ENCODE results near the gene F12.
A peak's percentile ranks its signal among the peaks of the same experiment; 100 is the strongest.

Gene F12

DNA sequence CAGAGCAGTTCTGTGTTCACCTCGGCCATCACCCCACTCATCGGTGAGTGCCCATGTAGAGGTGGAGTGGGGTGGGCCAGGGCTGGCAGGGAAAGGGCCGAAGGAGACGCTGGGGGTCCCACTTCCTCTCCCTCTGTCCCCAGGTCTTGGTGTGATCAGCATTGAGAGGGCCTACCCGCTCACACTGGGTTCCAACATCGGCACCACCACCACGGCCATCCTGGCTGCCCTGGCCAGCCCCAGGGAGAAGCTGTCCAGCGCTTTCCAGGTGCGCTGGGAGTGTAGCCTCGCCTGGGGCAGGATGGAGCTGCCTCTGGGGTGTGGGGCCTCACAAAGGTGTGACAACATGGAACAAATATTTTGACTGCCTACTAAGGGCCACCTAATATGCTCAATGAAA, 12.6 kb downstream of the F12 start:
- DNase-seq, result no peak
- in situ Hi-C loops (cut with MboI; ENCODE audit: low pct_unique_long_range_greater_than_20kb, low sequenced_read_pairs), result no loop called here

DNA sequence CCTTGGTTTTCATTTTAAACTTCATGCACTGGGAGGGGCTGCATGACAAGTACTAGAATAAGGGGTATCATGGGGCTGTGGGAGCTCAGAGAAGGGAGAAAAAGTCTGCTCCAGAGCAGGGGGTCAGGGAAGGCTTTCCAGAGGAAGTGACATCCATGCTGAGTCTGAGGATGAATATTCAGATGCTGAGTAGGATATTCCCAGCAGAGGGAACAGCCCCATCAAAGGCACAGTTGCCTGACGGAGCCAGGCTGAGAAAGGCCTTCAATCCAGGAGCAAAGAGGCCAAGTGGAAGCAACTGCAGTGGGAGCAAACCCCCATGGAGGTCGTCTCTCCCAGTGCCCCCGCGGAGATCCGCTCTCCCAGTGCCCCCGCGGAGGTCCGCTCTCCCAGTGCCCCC, 13.3 kb downstream of the F12 start:
- DNase-seq, result no peak
- in situ Hi-C loops (cut with MboI; ENCODE audit: low pct_unique_long_range_greater_than_20kb, low sequenced_read_pairs), result no loop called here

DNA sequence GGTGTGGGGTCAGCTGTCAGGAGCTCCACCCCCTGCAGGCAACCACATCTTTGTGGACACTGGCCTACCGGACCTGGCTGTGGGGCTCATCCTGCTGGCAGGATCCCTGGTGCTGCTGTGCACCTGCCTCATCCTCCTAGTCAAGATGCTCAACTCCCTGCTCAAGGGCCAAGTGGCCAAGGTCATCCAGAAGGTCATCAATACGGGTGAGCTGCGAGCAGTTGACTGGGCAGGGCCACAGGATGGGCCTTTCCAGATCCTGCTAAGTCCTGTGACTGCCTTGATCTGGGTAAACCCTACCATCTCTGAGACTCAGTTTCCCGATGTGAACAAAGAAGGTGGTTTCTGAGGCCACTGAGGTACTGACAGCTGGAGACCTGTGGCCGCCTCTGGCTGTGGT, 15.4 kb downstream of the F12 start:
- DNase-seq, result no peak
- in situ Hi-C loops (cut with MboI; ENCODE audit: low pct_unique_long_range_greater_than_20kb, low sequenced_read_pairs), result no loop called here

DNA sequence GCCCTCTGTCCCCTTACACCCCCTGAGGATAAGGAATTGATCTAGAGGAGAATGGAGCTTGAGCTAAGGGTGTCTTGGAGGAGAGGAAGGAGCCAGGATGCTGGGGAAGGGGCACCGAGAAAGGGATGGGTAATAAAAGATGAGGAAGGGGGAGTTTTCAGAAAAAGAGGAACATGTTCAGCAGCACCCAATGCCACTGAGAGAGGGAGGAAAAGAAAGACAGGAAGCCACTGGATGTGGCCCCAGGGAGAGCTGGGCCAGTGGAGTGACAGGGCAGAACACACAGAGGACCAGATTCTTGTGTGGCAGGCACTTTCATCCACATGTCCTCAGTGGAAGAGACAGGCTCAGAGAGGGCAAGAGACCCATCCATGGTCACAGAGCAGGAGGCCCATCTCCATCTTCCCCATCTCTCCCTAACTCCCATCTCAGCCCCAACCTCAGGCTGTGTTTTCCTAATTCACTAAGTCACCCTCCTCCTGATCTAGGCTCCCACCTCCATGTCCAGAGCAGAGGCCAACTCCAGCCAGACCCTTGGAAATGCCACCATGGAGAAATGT, 16.1 kb downstream of the F12 start:
- DNase-seq, result peak; percentile 74
- in situ Hi-C loops (cut with MboI; ENCODE audit: low pct_unique_long_range_greater_than_20kb, low sequenced_read_pairs), result no loop called here

DNA sequence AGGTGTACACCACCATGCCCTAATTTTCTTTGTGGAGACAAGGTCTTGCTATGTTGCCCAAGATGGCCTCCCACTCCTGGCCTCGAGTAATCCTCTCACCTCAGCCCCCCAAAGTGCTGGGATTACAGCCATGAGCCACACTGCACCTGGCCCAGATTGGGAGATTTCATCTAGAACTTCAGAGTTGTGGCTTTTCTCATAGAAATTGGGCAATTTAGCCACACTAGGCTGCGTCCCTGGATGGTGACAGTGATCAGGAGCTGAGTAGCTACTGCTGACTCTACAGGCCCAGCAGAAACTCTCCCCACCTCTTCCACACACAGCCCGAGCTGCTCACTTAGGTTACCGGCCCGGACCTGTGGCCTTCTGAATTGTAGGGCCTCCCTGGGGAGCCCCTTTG, 16.6 kb downstream of the F12 start:
- in situ Hi-C loops (cut with MboI; ENCODE audit: low pct_unique_long_range_greater_than_20kb, low sequenced_read_pairs), result no loop called here

DNA sequence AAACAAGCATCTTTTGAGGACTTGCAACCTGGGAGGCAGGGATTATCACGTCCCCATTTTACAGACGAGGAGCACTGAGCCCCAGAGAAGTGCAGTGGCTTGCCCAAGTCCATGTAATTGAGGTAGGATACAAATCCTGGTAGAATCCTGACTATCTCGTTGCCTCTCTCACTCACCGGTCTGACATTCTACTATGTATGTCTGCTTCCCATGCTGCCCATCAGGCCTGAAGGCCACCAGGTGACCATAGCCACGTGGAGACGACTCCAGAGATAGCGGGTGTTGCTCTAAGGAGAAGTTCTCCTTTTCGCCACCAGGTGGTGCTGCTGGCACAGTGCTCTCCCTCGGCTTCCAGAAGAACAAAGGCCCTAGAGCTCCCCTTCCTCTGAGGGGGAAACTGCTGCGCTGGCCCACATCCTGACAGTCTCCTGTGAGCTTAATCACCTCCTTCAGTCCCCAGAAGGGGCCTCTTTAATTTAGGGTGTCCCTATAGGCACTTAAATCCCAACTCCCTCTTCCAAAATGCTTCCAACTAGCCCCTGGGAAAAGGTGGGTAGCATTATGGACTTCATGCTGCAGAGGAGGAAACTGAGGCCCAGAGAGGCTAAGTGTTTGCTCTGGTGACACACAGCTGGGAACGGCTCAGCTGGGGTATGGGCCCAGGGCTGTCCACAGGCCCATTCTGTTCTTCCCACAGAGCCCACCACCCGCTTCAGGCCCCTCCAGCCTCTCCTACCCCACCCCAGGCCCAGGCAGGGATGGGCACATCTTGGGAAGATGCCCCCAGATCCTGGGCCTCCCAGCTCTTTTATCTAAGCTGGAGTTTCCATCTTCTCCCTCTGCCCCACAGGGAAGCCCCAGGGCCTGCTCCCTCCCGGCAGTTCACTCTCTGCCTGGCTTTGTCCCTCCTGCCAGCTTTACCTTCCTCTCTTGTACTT, 18.7 kb downstream of the F12 start:
- peak; percentile 93 for DNase-seq
- in situ Hi-C loops (cut with MboI; ENCODE audit: low pct_unique_long_range_greater_than_20kb, low sequenced_read_pairs), result no loop called here

More for the DNA sequence above, 16.6 kb downstream of the F12 start:
- no peak for DNase-seq

DNA sequence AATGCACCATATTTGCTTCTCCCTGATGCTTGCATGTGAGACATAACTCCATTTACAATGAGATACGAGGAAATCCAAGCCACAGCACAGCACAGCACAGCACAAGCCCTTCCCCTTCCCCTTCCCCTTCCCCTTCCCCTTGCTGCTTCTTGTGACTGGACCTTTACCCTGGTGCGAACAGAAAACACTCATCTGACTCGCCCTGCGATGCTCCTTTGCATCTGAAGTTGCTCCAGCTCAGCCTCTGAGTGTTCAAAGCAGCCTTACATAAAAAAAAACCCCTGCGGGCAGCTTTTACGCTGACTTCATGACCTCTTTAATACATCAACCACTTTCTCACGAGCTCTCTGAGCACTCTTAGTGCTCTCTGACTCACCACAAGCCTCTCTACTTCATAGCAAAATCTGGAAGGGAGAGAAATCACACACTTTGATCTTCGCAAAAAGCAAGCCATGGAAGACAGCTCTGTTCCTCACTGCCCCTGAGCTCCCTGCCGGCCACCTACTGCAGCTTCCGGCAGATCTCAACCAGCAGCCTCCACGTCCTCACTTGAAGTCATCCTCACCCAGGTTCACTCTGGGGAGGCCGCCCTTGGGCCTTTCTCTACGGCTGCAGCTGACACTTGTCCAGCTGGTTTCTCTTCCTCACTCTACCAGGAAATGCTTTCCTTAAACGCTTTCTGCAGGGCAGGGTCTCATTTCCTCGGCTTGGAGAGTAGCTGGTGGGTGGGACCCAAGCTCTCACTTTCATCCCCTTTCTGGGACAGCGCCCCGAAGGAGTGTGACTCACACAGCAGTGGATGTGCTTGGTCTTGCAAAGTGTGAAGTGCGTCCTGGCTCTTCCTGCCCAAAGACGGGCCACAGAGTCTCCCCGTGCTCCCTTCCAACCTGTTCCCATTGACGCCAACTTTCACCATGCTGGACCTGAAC, 19.9 kb downstream of the F12 start:
- in situ Hi-C loops (cut with MboI; ENCODE audit: low pct_unique_long_range_greater_than_20kb, low sequenced_read_pairs), result no loop called here
- DNase-seq, result no peak

DNA sequence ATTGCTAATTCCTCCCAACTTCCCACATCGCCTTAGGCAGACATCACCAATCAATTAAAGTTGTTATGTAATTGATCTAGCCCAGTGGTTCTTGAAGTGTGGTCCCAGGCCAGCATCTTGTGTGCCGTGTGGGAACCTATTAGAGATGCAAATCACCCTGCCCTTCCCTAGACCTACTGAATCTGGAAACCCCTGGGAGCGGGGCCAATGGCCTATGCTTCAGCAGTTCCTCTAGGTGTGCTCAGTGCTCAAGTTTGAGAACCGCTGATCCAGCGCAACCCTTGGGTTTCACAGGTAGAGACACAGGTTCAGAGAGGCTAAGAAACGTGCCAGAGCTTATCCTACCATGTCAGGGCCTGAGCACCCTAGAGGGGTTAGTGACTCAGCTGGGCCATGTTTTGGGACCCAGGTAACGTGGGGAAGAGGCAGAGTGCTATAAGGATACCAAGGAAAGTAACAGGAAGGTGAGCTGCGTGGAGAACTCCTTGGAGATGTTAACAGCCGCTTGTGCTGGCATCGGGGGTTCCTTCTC, 20.8 kb downstream of the F12 start:
- no peak for DNase-seq
- in situ Hi-C loops (cut with MboI; ENCODE audit: low pct_unique_long_range_greater_than_20kb, low sequenced_read_pairs), result no loop called here

DNA sequence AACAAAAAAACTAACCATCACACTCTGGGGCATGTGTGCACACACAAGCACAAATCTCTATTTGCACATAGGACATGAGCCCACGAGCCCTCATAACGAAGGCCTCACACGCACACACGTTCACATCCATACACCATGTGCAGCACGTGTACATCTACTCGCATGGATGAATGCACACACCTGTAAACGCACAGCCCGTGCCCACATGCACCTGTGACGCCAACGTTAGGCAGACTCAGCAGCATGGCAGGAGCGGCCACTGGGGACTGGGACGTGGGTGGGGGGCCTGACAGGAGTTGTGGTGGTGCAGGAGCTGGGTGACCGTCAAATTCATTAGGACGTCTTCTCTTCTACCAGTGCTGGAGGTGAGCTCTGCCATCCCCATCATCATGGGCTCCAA, 22.0 kb downstream of the F12 start:
- no peak for DNase-seq
- in situ Hi-C loops (cut with MboI; ENCODE audit: low pct_unique_long_range_greater_than_20kb, low sequenced_read_pairs), result no loop called here

DNA sequence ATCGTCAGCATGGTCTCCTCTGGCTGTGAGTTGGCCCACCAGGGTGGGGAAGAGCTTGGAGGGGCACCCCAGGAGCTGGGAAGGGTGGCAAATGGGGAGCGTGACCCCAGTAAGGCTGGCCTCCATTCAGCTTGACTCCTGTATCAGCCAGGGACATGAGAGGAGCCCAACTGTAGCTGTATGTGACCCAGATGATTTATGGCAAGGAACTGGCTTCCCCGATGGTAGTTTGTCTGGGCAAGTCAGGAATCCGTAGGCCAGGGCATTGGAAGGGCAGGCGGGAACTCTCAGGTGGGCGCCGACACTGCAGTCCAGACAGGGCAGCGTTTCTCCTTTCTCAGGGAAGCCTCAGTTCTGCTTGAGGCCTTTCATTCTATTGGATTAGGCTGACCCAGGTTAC, 22.8 kb downstream of the F12 start:
- no peak for DNase-seq
- in situ Hi-C loops (cut with MboI; ENCODE audit: low pct_unique_long_range_greater_than_20kb, low sequenced_read_pairs), result no loop called here

DNA sequence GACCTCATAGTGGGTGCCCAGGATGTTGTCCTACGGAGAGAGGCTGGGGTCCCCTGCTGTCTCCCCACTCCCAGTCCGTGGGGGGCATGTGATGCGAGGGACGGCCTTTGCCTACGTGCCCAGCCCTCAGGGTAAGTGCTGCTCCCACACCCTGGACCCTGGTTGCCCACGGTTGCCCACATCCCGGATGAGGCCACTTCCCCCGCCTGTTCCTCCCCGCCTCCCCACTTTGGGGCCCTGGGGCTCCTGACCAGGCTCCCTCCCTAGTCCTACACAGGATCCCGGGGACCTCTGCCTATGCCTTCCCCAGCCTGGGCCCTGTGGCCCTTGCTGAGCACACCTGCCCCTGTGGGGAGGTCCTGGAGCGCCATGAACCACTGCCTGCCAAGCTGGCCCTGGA, 23.6 kb downstream of the F12 start:
- in situ Hi-C loops (cut with MboI; ENCODE audit: low pct_unique_long_range_greater_than_20kb, low sequenced_read_pairs), result no loop called here
- DNase-seq, result no peak

DNA sequence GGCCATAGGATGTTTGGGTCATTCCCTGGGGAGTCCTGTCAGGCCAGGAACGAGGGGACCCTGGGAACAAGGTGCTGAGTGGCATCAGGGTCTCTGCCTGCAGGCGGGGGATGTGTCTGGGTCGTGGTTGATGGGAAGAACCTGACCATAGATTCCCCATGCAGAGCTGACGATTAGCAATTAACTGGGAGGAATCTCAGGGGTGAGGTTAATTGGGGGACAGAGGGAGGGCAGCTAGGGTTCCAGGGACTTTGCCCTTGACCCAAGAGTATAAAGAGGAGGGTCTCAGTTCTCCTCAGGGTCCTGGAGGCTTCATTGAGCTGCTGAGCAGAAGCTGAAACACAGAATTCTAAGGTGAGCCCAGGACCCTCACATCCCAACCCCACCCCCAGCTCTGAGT, 25.2 kb downstream of the F12 start, which contains the start of gene SLC34A1:
TSS of gene SLC34A1 (plus strand) at position 301 of the 400 bp plus-strand sequence. CDS start 1,308 bp downstream, outside the sequence.
- in situ Hi-C loops (cut with MboI; ENCODE audit: low pct_unique_long_range_greater_than_20kb, low sequenced_read_pairs), result no loop called here
- DNase-seq, result no peak

DNA sequence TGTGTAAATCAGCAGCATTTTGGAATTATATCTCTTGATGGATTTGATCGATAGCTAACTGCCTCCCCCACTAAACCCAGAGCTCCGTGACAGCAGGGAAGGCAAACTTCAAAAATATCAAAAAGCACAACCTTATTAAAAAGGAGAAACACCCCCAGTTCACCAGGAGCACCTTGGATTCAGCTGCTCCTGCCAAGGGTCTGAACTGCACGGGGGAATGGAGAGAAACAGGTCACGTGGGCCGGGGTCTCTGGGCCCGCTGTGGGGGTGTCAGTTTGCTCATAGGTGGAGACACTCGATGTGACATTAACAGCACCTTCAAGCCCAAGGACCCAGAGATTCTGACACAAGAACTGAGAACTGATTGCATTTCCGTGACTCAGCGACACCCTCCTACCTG, 26.2 kb downstream of the F12 start:
- in situ Hi-C loops (cut with MboI; ENCODE audit: low pct_unique_long_range_greater_than_20kb, low sequenced_read_pairs), result no loop called here
- DNase-seq, result no peak

DNA sequence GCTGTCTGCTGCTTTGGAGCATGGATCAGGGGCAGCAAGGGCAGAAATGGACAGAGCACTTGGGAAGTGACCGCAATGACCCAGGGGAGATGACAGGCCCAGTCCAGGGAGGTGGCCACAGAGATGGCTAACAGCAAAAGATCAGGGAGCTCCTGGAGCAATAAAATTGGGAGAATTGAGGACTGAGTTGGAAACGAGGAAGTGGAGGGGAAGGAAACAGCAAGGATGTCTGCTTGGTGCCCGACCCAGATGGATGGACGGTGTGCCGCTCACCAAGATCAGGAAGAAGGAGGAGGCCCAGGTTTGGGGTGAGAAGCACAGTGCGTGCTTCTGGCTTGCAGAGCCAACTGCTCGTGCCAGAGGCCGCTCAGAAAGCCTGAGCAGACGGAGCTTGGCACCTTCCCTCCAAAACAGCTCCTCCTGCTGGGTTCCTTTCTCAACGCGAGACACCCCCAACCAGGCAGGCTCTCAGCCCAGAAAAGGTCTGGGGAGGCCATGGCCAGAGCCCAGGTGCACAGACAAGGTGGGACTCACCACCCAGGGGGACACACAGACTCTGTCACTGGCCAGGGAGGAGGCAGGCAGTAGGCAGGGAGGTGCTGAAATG, 26.8 kb downstream of the F12 start:
- in situ Hi-C loops (cut with MboI; ENCODE audit: low pct_unique_long_range_greater_than_20kb, low sequenced_read_pairs), result no loop called here
- DNase-seq, result peak; percentile 64

DNA sequence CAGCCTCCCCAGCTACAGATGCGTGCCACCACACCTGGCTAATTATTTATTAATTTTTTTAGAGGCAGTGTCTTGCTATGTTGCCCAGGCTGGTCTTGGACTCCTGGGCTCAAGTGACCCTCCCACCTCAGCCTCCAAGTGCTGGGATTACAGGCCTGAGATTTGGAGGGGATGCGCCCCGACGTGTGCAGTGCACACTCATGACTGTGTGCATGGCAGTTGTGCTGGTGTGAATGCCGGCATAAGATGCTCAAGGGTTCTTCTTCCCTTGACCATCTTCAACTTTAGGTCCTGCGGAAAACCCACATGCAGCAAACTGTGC, 28.6 kb downstream of the F12 start:
- no peak for DNase-seq
- in situ Hi-C loops (cut with MboI; ENCODE audit: low pct_unique_long_range_greater_than_20kb, low sequenced_read_pairs), result no loop called here

DNA sequence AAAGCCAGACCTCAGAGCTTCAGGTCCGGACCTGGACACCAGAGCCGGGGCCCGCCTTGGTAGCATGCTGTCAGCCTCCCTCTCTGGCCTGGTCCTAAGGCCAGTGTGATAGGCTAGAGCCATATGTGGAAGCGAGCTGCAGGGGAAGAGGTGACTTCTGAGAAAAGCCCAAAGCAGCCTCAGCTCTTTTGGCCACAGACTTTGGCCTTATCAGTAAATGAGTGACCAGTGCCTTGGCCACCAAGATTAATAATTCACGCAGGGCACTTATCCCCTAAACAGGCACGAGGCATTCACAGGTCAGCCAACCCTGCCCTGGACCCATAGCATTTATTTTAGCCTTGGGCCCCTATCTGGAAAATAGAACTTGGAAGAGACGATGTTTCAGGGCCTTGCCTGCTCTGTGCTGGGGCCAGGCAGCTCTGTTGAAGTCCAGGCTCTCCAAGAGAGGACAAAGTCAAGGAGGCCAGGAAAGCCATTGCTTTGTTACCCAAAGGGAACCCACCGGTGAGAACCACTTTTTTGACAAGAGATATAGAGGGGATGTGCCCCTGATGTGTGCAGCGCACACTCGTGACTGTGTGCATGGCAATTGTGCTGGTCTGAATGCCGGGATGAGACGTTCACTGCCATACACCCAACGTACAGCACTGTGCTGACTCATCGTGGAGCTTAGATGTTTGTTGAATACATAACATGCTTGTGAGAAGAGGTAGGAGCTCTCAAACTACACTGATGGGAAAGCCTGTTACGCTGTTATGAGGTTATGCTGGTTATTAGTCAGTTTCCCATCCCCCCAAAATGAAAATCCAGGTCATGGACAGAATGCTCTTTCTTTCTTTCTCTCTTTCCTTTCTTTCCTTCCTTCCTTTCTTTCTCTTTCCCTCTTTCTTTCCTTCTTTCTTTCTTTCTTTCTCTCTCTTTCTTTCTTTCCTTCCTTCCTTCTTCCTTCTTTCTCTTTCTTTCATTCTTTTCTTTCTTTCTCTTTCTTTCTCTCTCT, 30.2 kb downstream of the F12 start:
- no peak for DNase-seq
- in situ Hi-C loops (cut with MboI; ENCODE audit: low pct_unique_long_range_greater_than_20kb, low sequenced_read_pairs), result no loop called here

DNA sequence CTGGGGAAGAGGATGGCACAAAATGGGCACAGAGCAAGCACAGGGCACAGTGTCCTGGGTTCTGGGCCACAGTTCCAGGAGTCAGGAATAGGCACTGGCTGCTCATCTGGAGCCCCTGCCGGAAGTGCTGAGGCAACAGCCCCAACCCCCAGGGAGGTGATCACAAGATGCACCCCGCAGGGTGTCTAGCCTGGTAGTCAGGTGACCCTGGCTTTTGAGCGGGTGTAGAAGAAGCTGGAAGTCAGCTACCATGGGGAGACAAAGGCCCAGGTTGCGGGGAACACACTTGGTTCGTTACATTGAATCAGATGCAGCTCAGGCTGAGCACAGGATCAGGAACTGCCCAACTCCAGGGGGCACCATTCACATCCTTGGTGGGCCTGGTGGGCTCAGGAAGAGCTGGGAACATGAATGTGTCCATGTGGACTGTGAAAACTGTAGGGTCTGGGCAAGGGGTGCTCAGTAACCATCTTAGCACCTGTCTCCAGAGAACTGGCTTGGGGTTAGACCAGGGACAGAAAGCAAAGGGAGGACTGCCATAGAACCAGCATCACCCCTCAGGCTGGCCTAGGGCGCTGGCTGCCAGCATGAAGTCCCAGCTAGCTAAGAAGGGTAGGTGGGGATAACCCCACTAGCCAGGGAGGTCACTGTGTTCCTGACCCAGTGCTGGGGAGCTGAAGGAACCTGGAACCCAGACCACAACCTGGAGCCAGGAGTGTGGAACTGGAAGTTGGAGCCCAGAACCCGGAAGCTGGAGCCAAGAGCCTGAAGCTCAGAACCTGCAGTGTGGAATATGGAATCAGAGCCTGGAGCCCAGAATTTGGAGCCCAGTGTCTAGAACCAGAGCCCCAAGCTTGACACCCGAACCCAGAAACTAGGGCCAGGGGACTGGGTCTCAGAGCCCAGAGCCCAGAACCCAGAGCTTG, 31.2 kb downstream of the F12 start:
- no peak for DNase-seq
- in situ Hi-C loops (cut with MboI; ENCODE audit: low pct_unique_long_range_greater_than_20kb, low sequenced_read_pairs), result no loop called here

All from KBM-7 (cell line).